ES-I3 (cell line): Measurements from ENCODE around the gene YPEL1.

Experiments used
- H3K36me3 ChIP-seq: 2 replicates; pipeline ENCODE4 v1.6.1; 2013; ENCODE audit warnings: mild to moderate bottlenecking, low read length, control low read depth, moderate library complexity; ENCODE audit not compliant: insufficient read depth
- H3K4me1 ChIP-seq: 2 replicates; pipeline ENCODE4 v1.6.1; 2013; ENCODE audit warnings: mild to moderate bottlenecking, control low read depth, low read length; ENCODE audit not compliant: insufficient read depth
- H3K9ac ChIP-seq: 2 replicates; pipeline ENCODE4 v1.6.1; 2013; ENCODE audit warnings: low read depth, mild to moderate bottlenecking, low read length, moderate library complexity
- H3K9me3 ChIP-seq: 2 replicates; pipeline ENCODE4 v1.6.1; 2013; ENCODE audit warnings: mild to moderate bottlenecking, low read length, moderate library complexity; ENCODE audit not compliant: control insufficient read depth, insufficient read depth

Gene YPEL1

GRCh38 chr22:21703684-21704316 lies 31.8 kb downstream of the YPEL1 start:
- no peaks in the 10 kb centered on the region; the same call in 1 of the 2 replicates for H3K36me3 ChIP-seq
- H3K9ac ChIP-seq: no peak overlapping the region
- no peaks in the 10 kb centered on the region for H3K4me1 ChIP-seq
- H3K9me3 ChIP-seq: no peaks in the 10 kb centered on the region

- Histone ChIP-seq H3K4me1 (no peaks in the 10 kb centered on the region), H3K9me3 (no peaks in the 10 kb centered on the region), H3K9ac (no peak overlapping the region), H3K36me3 (no peaks in the 10 kb centered on the region; the same call in 1 of the 2 replicates)
These were observed 32.6 kb downstream of the YPEL1 start for GRCh38 chr22:21702700-21703683.

GRCh38 chr22:21702094-21702493 lies 33.5 kb downstream of the YPEL1 start:
- Histone ChIP-seq H3K9ac (no peak overlapping the region), H3K36me3 (no peaks in the 10 kb centered on the region; the same call in 1 of the 2 replicates), H3K9me3 (no peaks in the 10 kb centered on the region), H3K4me1 (no peaks in the 10 kb centered on the region)

- H3K36me3 ChIP-seq: no peaks in the 10 kb centered on the region; the same call in 1 of the 2 replicates
- no peaks in the 10 kb centered on the region for H3K9me3 ChIP-seq
- no peak overlapping the region for H3K9ac ChIP-seq
- H3K4me1 ChIP-seq: no peaks in the 10 kb centered on the region
These were observed 34.1 kb downstream of the YPEL1 start for GRCh38 chr22:21701384-21701971.

- no peak overlapping the region for H3K9ac ChIP-seq
- peaks cover 3% of the 10 kb centered on the region for H3K36me3 ChIP-seq
- no peaks in the 10 kb centered on the region for H3K9me3 ChIP-seq
- no peaks in the 10 kb centered on the region for H3K4me1 ChIP-seq
These were observed 34.8 kb downstream of the YPEL1 start for GRCh38 chr22:21700822-21701221.

GRCh38 chr22:21699643-21700042 lies 36.0 kb downstream of the YPEL1 start:
- Histone ChIP-seq H3K4me1 (no peaks in the 10 kb centered on the region), H3K9ac (no peak overlapping the region), H3K36me3 (peaks cover 3% of the 10 kb centered on the region), H3K9me3 (no peaks in the 10 kb centered on the region)

- Histone ChIP-seq H3K9me3 (no peaks in the 10 kb centered on the region), H3K9ac (no peak overlapping the region), H3K4me1 (no peaks in the 10 kb centered on the region), H3K36me3 (peaks cover 5% of the 10 kb centered on the region)
These were observed 36.9 kb downstream of the YPEL1 start for GRCh38 chr22:21698430-21699329.

- H3K9ac ChIP-seq: no peak overlapping the region
- peaks cover 5% of the 10 kb centered on the region for H3K36me3 ChIP-seq
- H3K9me3 ChIP-seq: no peaks in the 10 kb centered on the region
- no peaks in the 10 kb centered on the region for H3K4me1 ChIP-seq
These were observed 37.7 kb downstream of the YPEL1 start for GRCh38 chr22:21697880-21698279.

- Histone ChIP-seq H3K9ac (no peak overlapping the region), H3K9me3 (no peaks in the 10 kb centered on the region), H3K36me3 (peaks cover 5% of the 10 kb centered on the region), H3K4me1 (no peaks in the 10 kb centered on the region)
These were observed 38.4 kb downstream of the YPEL1 start for GRCh38 chr22:21697021-21697771.

GRCh38 chr22:21696115-21696514 lies 39.5 kb downstream of the YPEL1 start:
- Histone ChIP-seq H3K9me3 (no peaks in the 10 kb centered on the region), H3K4me1 (no peaks in the 10 kb centered on the region), H3K9ac (no peak overlapping the region), H3K36me3 (peaks cover 5% of the 10 kb centered on the region)

- H3K36me3 ChIP-seq: peaks cover 5% of the 10 kb centered on the region
- no peak overlapping the region for H3K9ac ChIP-seq
- H3K9me3 ChIP-seq: no peaks in the 10 kb centered on the region
- H3K4me1 ChIP-seq: no peaks in the 10 kb centered on the region
These were observed 40.0 kb downstream of the YPEL1 start for GRCh38 chr22:21695430-21696085.

- Histone ChIP-seq H3K36me3 (peaks cover 5% of the 10 kb centered on the region), H3K9me3 (no peaks in the 10 kb centered on the region), H3K9ac (no peak overlapping the region), H3K4me1 (no peaks in the 10 kb centered on the region)
These were observed 40.7 kb downstream of the YPEL1 start for GRCh38 chr22:21694795-21695429.
